Sciatic nerve (tissue), 2 donors: Measurements from ENCODE around the gene CHN1. TPM values are rescaled to one million over a fixed set of nuclear protein-coding genes. Genes with fewer than 3 reads are reported as not detected.

ENCODE experiments used
- ATAC-seq: fragments of 200-7000 bp; cut with Tn5 transposase; one replicate; pipeline ENCODE4 v1.9.1; 2020; ENCODE audit warnings: mild to moderate bottlenecking, moderate library complexity
- DNase-seq: peaks from one replicate; pipeline ENCODE4 v3.0.0-alpha.2; 2020; ENCODE audit warnings: low spot score
- intact Hi-C: fragments of 100-400 bp; cut with DNase I; formaldehyde crosslinking; loops from one replicate; pipeline ENCODE4 v1.14.2; 2022
- total RNA-seq: library from RNA; stranded (reverse); fragmentation: NEBNext Ultra II Directional; extraction: Animal tissue kit (Norgen Biotek cat#: 25700); gene quantifications from one replicate; pipeline ENCODE4 v1.2.1, GENCODE V29; 2021
- donor health status: DM: no; HTN: no; CAD: no.
- donor health status: DM: no; HTN: no; CAD: no.

CHN1 gene
- 38.4 TPM for total RNA-seq

DNA sequence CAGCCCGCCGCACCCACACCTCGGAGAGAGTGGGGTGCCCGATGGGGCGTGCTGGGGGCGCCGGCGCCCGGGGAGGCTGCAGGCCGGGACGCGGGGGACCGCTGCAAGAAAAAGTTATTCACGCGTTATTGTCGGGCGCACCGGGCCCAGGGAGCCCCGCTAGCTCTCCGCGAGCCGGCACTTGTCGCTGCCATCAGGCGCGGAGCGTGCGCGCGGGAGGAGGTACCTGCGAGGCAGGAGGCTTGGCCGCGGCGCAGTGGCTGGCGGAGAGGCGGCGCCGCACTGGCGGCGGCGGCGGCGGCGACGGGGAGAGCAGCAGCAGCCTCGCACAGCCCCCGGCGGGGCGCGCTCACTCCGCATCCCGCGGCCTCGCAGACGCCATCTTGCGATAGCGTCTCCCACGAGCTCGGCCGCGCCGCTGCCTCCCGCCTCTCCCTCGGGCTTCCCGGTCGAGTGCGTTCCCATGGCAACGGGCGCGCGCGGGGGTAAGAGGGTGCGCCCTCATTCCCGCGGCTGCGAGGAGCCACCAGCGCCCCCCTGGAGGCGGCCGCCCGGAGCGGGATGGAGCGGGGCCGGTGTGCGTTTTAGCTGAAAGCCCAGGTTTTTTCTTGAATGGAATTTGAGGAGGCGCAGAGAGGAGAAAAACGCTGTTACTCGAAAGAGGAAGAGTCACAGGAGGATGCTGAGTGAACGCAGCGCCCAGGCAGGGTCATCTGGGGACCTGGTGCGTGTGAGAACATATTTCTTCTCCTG, at the start of gene CHN1:
Gene CHN1 (minus strand): TSS at position 402 of the 753 bp plus-strand sequence. CDS start 469 bp downstream, outside the sequence.
- ATAC-seq (peak; percentile 90), DNase-seq (peak; percentile 88)
- intact Hi-C loops: no loop called here

GRCh38 chr2:175054340-175054739, 49.2 kb upstream of the CHN1 start:
- intact Hi-C loops: no loop called here
- ATAC-seq (no peak), DNase-seq (no peak)

- ATAC-seq (no peak), DNase-seq (no peak)
- intact Hi-C loops: no loop called here
These were observed 44.5 kb upstream of the CHN1 start for GRCh38 chr2:175049661-175050060.

DNA sequence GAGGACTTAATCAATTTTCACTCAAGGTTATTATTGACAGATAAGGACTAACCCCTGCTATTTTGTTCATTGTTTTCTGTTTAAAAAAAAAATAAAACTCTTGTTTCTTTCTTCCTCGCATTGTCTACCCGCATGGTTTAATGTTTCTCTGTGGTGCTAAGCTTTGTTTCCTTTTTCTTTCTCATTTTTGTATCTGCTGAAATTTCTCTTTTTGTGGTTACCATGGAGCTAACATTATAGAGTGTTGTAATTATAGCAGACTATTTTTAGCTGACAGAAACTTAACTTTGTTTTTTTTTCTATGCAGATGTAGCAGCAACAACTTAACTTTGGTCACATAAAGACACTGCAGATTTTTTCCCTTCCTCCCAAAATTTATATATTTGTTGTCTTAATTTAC, 43.1 kb upstream of the CHN1 start:
- no peak for DNase-seq
- ATAC-seq: no peak
- intact Hi-C loops: no loop called here

GRCh38 chr2:175039490-175039889, 34.3 kb upstream of the CHN1 start:
- ATAC-seq: no peak
- no peak for DNase-seq
- intact Hi-C loops: no loop called here

DNA sequence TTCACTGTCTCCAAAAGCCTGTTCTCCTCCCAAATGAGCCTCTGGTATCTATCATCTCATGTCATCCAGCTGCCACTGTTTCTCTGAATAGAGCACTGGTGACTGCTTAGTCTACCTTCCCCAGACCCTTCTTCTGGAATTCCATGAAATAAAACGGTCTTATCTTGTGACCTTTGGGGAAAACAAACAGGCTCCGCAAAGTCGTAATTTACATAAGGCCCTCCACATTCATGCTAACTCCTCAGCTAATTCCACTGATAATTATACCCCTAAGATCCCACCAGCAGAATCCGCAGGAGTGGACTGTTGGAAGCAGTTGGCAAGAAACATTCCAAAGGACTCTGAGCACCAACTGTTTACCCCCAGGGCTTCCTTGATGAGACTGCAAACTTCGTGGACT, 33.9 kb upstream of the CHN1 start:
- ATAC-seq: no peak
- DNase-seq: no peak
- intact Hi-C loops: no loop called here

DNA sequence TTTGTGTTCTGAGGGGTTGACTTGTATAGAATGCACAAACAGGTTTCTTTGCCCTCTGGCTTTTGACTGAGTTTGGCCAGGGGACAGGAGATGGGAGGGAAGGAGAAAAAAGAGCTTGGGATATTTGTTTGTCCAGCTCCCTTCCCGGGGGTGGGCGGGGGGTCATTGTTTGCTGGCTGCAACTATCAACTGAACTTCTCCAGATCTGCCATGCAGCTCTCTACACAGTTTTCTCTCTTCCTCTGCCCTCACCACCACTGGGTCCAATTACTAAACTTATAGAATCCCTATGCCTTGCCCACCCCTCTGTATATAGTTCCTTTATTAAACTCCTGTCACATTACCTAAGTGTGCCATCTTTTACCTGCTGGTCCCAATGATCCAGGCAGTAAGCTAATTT, 32.8 kb upstream of the CHN1 start:
- DNase-seq (no peak), ATAC-seq (no peak)
- intact Hi-C loops: no loop called here

GRCh38 chr2:175036582-175037018, 31.4 kb upstream of the CHN1 start:
- no peak for ATAC-seq
- intact Hi-C loops: no loop called here

DNA sequence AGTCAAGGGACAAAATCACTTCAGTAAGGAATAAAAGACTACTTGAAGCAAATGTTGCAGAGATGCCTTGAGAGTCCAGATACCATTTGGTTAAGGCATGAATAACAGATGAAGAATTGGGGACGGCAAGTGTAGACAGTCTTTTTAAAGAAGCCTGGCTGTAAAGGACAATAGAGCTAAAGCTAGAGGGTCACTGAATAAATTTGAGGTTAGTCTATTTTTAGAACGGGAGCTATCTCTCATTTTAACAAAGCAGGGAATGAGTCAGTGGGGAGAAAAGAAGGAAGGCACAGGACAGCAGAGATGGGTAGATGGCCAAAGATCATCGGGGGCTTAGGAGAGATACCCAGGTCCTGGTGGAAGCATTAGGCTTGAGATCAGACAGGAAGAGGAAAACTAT, 30.6 kb upstream of the CHN1 start:
- intact Hi-C loops: no loop called here
- no peak for ATAC-seq
- DNase-seq: no peak

More at GRCh38 chr2:175036582-175037018, 31.4 kb upstream of the CHN1 start:
- DNase-seq: no peak

DNA sequence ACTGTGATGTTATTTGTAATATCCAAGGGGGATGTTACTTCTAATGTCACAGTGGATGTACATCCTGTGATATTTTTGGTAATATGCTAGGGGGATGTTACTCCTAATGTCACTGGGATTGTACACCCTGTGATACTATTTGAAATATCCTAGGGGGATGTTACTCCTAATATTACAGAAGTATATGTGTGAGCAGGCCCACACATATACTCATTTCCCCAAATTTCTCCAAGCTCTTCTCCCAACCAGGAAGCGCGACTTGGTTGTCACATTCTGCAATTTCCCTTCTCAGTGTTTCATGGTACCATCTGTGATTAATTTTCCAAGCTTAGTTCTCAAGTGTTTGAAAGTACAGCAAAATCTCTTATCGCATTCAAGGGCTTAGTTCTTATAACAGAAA, 29.5 kb upstream of the CHN1 start:
- intact Hi-C loops: no loop called here
- ATAC-seq: no peak
- no peak for DNase-seq

GRCh38 chr2:175030380-175031271, 25.4 kb upstream of the CHN1 start:
- intact Hi-C loops: no loop called here
- ATAC-seq (peak; percentile 59), DNase-seq (no peak)

GRCh38 chr2:175027755-175028154, 22.6 kb upstream of the CHN1 start:
- ATAC-seq (peak; percentile 36), DNase-seq (no peak)
- intact Hi-C loops: no loop called here

DNA sequence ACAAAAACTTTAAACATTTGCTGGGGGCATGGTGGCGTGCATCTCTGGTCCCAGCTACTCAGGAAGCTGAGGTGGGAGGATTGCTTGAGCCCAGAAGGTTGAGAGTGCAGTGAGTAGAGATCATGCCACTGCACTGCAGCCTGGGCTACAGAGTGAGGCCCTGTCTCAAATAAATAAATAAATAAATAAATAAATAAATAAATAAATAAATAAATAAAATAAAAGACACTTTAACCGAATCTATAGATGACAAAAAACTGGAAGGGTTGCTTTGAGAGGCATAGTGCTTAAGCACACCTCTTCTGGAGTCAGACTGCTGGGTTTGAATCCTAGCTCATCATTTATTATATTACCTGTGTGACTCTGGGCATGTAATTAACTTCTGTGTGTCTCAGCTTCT, 21.2 kb upstream of the CHN1 start:
- DNase-seq (no peak), ATAC-seq (no peak)
- intact Hi-C loops: no loop called here

DNA sequence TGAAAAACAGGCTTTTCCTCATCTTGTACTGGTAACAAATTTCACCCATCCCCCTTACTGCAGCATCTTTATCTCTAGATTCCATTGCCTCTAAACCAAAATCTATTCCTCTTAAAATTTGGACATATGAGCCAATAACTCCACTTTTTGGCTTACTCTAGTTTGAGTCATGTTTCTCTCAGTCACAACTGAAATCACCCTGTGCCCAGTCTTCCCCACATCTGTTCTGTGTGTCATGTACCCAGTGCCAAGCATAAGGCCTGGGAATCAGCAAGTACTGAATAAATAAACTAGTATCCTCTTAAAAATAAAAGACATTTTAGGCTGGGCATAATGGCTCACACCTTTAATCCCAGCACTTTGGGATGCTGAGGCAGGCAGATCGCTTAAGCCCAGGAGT, 20.8 kb upstream of the CHN1 start:
- ATAC-seq (no peak), DNase-seq (no peak)
- intact Hi-C loops: no loop called here

- ATAC-seq: no peak
- intact Hi-C loops: no loop called here
These were observed 20.1 kb upstream of the CHN1 start for GRCh38 chr2:175025233-175025632.

DNA sequence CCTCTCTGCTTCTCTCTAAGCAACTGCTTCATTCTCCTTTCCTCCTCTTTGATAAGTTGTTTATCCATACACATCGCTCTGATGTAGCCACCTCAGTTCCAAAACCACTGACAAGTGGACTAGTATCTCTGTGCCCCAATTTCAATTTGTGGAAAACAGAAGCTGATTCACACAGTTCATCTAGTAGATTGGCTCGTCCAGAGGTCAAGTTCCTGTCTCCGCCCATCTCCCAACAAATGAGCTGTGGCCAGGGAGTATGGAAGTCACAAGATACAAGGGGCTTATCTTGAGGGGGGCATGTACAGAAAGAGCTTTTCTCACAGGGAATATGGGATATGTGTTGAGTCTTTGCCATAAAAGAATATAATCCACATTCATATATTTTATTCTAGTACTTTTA, 17.7 kb upstream of the CHN1 start:
- intact Hi-C loops: no loop called here
- ATAC-seq: no peak
- no peak for DNase-seq

More at GRCh38 chr2:175025233-175025632, 20.1 kb upstream of the CHN1 start:
- DNase-seq: no peak

- intact Hi-C loops: no loop called here
- DNase-seq (no peak), ATAC-seq (no peak)
These were observed 14.6 kb upstream of the CHN1 start for GRCh38 chr2:175019566-175020327.

DNA sequence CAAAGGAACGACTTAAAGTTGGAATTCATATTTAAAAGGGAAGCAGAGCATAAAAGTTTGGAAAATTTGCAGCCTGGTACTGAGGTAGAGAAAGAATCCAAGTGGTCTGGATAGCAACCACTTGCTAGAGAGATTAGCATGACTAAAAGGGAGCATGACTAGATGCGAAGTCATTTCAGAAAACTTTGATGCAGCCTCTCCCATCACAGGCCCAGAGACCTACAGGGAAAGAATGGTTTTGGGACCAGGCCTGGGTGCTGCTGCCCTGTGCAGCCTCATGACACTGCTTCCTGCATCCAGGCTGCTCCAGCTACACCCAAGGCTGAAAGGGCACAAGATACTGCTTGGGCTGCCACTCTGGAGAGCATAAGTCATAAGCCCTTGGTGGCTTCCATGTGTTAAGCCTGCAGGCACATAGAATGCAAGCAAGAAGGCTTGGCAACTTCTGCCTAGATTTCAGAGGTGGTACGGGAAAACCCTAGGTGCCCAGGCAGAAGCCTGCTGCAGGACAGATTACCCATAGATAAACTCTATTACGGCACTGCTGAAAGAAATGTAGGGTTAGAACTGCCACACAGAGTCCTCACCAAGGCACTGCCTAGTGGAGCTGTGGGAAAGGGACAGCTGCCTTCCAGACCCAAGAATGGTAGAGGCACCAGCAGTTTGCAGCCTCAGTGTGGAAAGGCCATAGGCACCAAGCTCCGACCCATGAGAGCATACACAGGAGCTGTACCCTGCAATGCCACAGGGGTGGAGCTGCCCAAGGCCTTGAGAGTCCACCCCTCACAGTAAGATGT, 12.6 kb upstream of the CHN1 start:
- ATAC-seq: no peak
- intact Hi-C loops: no loop called here

GRCh38 chr2:175015340-175015739, 10.2 kb upstream of the CHN1 start:
- intact Hi-C loops: no loop called here
- no peak for DNase-seq
- no peak for ATAC-seq

More for the DNA sequence above, 12.6 kb upstream of the CHN1 start:
- DNase-seq: no peak
